Thoracic aorta (tissue), 2 donors: ENCODE measurements around the gene ABCC3. TPM values are rescaled to one million over a fixed set of nuclear protein-coding genes. Genes with fewer than 3 reads are reported as not detected.
"Not testable (repeated sequence)": the region's sequence is repeated elsewhere in the genome, so short reads cannot be mapped to it uniquely, and the experiment has no call there.

ENCODE experiments used
- ATAC-seq: fragments of 150-250 bp; one replicate; pipeline ENCODE4 v1.8.0; 2017; ENCODE audit warnings: low read depth; ENCODE audit not compliant: insufficient number of reproducible peaks, low FRiP score
- DNase-seq: peaks from one replicate; pipeline ENCODE4 v3.0.0-alpha.2; 2020; ENCODE audit warnings: low spot score
- H3K27ac ChIP-seq, 2 donors: fragments of 200-600 bp; sonication (generic); 1 replicate in 1 of 2; 2 replicates in 1 of 2; pipeline ENCODE4 v1.5.1; 2016; ENCODE audit warnings: mild to moderate bottlenecking in 2 of 2, moderate library complexity in 2 of 2
- H3K27me3 ChIP-seq: fragments of 200-600 bp; sonication (generic); replicated peaks from 2 replicates; pipeline ENCODE4 v1.6.0; 2016; ENCODE audit warnings: mild to moderate bottlenecking; ENCODE audit not compliant: insufficient read depth
- H3K36me3 ChIP-seq: fragments of 200-600 bp; sonication (generic); one replicate; pipeline ENCODE4 v1.5.1; 2016
- H3K4me1 ChIP-seq, 2 donors: fragments of 200-600 bp; sonication (generic); 1 replicate in 1 of 2; 2 replicates in 1 of 2; pipeline versions ENCODE4 v1.5.1 to v1.6.0; 2016; ENCODE audit warnings: low read depth in 2 of 2, mild to moderate bottlenecking in 1 of 2; ENCODE audit not compliant: control insufficient read depth in 1 of 2
- H3K4me3 ChIP-seq: fragments of 200-600 bp; sonication (generic); 2 replicates; pipeline ENCODE4 v1.5.1; 2016; ENCODE audit warnings: mild to moderate bottlenecking
- H3K9me3 ChIP-seq: fragments of 200-600 bp; sonication (generic); 2 replicates; pipeline ENCODE4 v1.5.1; 2016
- CTCF ChIP-seq: fragments of 200-600 bp; sonication (generic); IDR thresholded peaks from one replicate; pipeline ENCODE4 v1.5.1; 2019; ENCODE audit warnings: antibody characterized with exemption
- total RNA-seq, 2 donors: library from RNA; depleted of rRNA; stranded (reverse); fragments of >200 nt; gene quantifications; one replicate each; pipeline versions ENCODE4 v1.1.0 to v1.2.3, GENCODE V29; 2016

Gene ABCC3
- total RNA-seq, 2 donors from 2014 or later = 72.7 to 143 TPM

- Histone ChIP-seq H3K27me3 (no peaks in the 10 kb centered on the region), H3K4me1 (peaks cover 1 to 24% of the 10 kb centered on the region in 2 donors), H3K27ac (no peak overlapping the region), H3K36me3 (peaks cover 19% of the 10 kb centered on the region), H3K9me3 (no peaks in the 10 kb centered on the region), H3K4me3 (no peak overlapping the region)
- no peak for TF ChIP-seq CTCF
- ATAC-seq (no peak), DNase-seq (no peak)
These were observed 43.2 kb downstream of the ABCC3 start for GRCh38 chr17:50677851-50678375.

- DNase-seq (no peak), ATAC-seq (no peak)
- peaks cover 0 to 15% of the 10 kb centered on the region in 2 donors for H3K4me1 ChIP-seq
- no peak for TF ChIP-seq CTCF
- H3K4me3 ChIP-seq = no peak overlapping the region
- no peaks in the 10 kb centered on the region for H3K27me3 ChIP-seq
- peaks cover 19% of the 10 kb centered on the region for H3K36me3 ChIP-seq
- no peaks in the 10 kb centered on the region for H3K9me3 ChIP-seq
- H3K27ac ChIP-seq = no peak overlapping the region
These were observed 44.4 kb downstream of the ABCC3 start for GRCh38 chr17:50679008-50679544.

- no peak for TF ChIP-seq CTCF
- peaks cover 0 to 15% of the 10 kb centered on the region in 2 donors for H3K4me1 ChIP-seq
- H3K9me3 ChIP-seq = no peaks in the 10 kb centered on the region
- peaks cover 19% of the 10 kb centered on the region for H3K36me3 ChIP-seq
- no peak overlapping the region for H3K4me3 ChIP-seq
- H3K27me3 ChIP-seq = no peaks in the 10 kb centered on the region
- no peak for DNase-seq
- no peak overlapping the region for H3K27ac ChIP-seq
- ATAC-seq = no peak
These were observed 45.4 kb downstream of the ABCC3 start for GRCh38 chr17:50680126-50680525.

GRCh38 chr17:50680543-50681262 lies 46.0 kb downstream of the ABCC3 start:
- not testable (repeated sequence) for H3K27me3 ChIP-seq, DNase-seq, ATAC-seq, H3K4me3 ChIP-seq, H3K27ac ChIP-seq, H3K9me3 ChIP-seq
- Histone ChIP-seq H3K36me3 (peaks cover 16% of the 10 kb centered on the region), H3K4me1 (peaks cover 0 to 18% of the 10 kb centered on the region in 2 donors)

- peak; percentile 45 for TF ChIP-seq CTCF
- Histone ChIP-seq H3K4me3 (no peak overlapping the region), H3K27ac (no peak overlapping the region), H3K36me3 (peaks cover 9% of the 10 kb centered on the region), H3K4me1 (peaks cover 4 to 26% of the 10 kb centered on the region in 2 donors), H3K27me3 (no peaks in the 10 kb centered on the region), H3K9me3 (no peaks in the 10 kb centered on the region)
- ATAC-seq (no peak), DNase-seq (no peak)
These were observed 46.9 kb downstream of the ABCC3 start for GRCh38 chr17:50681263-50682200.
